WTC11 (cell line): ENCODE measurements around the gene NET1. TPM values are rescaled to one million over a fixed set of nuclear protein-coding genes. Genes with fewer than 3 reads are reported as not detected.

Experiments used
- ATAC-seq: fragments of 200-7000 bp; cut with Tn5 transposase; 2 replicates; pipeline ENCODE4 v1.10.0; 2021; ENCODE audit warnings: mild to moderate bottlenecking, moderate library complexity
- CTCF ChIA-PET: fragments of 300-600 bp; sonication (Branson Sonifier 250); formaldehyde crosslinking; loops from one replicate; lab custom pipeline; 2021; ENCODE audit warnings: antibody characterized with exemption; lab: Charles Lee
- POLR2A ChIA-PET: fragments of 350-600 bp; sonication (Branson Sonifier 250); formaldehyde crosslinking; loops from one replicate; lab custom pipeline; 2021; ENCODE audit warnings: antibody characterized with exemption; lab: Charles Lee
- DNase-seq: peaks from one replicate; pipeline ENCODE4 v3.0.0; 2021; ENCODE audit warnings: low spot score
- H3K27ac Mint-ChIP-seq: 2 replicates; pipeline ENCODE4 v1.8.0; 2021; ENCODE audit warnings: mixed read lengths
- H3K27me3 Mint-ChIP-seq: 2 replicates; pipeline ENCODE4 v1.8.0; 2021; ENCODE audit warnings: low read depth, mild to moderate bottlenecking, moderate library complexity, mixed read lengths
- H3K36me3 Mint-ChIP-seq: 2 replicates; pipeline ENCODE4 v1.8.0; 2021; ENCODE audit warnings: mixed read lengths
- H3K4me1 Mint-ChIP-seq: 2 replicates; pipeline ENCODE4 v1.8.0; 2022; ENCODE audit warnings: mixed read lengths
- H3K4me3 Mint-ChIP-seq: 2 replicates; pipeline ENCODE4 v1.8.0; 2021; ENCODE audit warnings: mild to moderate bottlenecking, moderate library complexity, mixed read lengths
- H3K9me3 Mint-ChIP-seq: 2 replicates; pipeline ENCODE4 v1.8.0; 2021; ENCODE audit warnings: mixed read lengths
- ARID4B ChIP-seq: sonication (generic); formaldehyde crosslinking; IDR thresholded peaks from 2 replicates; pipeline ENCODE4 v1.8.0; 2023; ENCODE audit warnings: missing genetic modification reagents, mild to moderate bottlenecking, borderline replicate concordance
- ATF2 ChIP-seq: sonication (generic); formaldehyde crosslinking; IDR thresholded peaks from 2 replicates; pipeline ENCODE4 v1.8.1; 2022; ENCODE audit warnings: low read depth, missing genetic modification reagents, borderline replicate concordance
- CBFB ChIP-seq: sonication (generic); formaldehyde crosslinking; IDR thresholded peaks from 2 replicates; pipeline ENCODE4 v1.8.1; 2022; ENCODE audit warnings: mild to moderate bottlenecking, low read depth, missing genetic modification reagents
- E2F4 ChIP-seq: sonication (generic); formaldehyde crosslinking; IDR thresholded peaks from 2 replicates; pipeline ENCODE4 v1.8.1; 2022; ENCODE audit warnings: low read depth, mild to moderate bottlenecking, moderate library complexity, missing genetic modification reagents, borderline replicate concordance
- ESRRA ChIP-seq: sonication (generic); formaldehyde crosslinking; IDR thresholded peaks from 2 replicates; pipeline ENCODE4 v1.8.1; 2022; ENCODE audit warnings: mild to moderate bottlenecking, missing genetic modification reagents, borderline replicate concordance
- FOXK1 ChIP-seq: sonication (generic); formaldehyde crosslinking; IDR thresholded peaks from 2 replicates; pipeline ENCODE4 v1.8.0; 2022; ENCODE audit warnings: mild to moderate bottlenecking, moderate library complexity, missing genetic modification reagents
- FOXP1 ChIP-seq: sonication (generic); formaldehyde crosslinking; IDR thresholded peaks from 2 replicates; pipeline ENCODE4 v1.8.0; 2022; ENCODE audit warnings: missing genetic modification reagents, mild to moderate bottlenecking, moderate library complexity, borderline replicate concordance
- GRHL2 ChIP-seq: fragments of 250-450 bp; sonication (Bioruptor Pico); IDR thresholded peaks from 2 replicates; pipeline ENCODE4 v1.8.0; 2022; ENCODE audit warnings: mild to moderate bottlenecking, moderate library complexity; ENCODE audit not compliant: insufficient replicate concordance, severe bottlenecking
- HMGA2 ChIP-seq: fragments of 250-450 bp; sonication (Bioruptor Pico); IDR thresholded peaks from 2 replicates; pipeline ENCODE4 v1.4.0; 2021; ENCODE audit warnings: mild to moderate bottlenecking, moderate library complexity
- JAZF1 ChIP-seq: fragments of 250-450 bp; sonication (Bioruptor Pico); IDR thresholded peaks from 2 replicates; pipeline ENCODE4 v1.9.0; 2021; ENCODE audit warnings: moderate library complexity, mild to moderate bottlenecking, inconsistent platforms
- KAT7 ChIP-seq: sonication (generic); formaldehyde crosslinking; IDR thresholded peaks from 2 replicates; pipeline ENCODE4 v1.8.1; 2023; ENCODE audit warnings: missing genetic modification reagents, mild to moderate bottlenecking, borderline replicate concordance
- MAX ChIP-seq: sonication (generic); formaldehyde crosslinking; IDR thresholded peaks from 2 replicates; pipeline ENCODE4 v1.8.0; 2022; ENCODE audit warnings: mild to moderate bottlenecking, missing genetic modification reagents
- MYBL2 ChIP-seq: sonication (generic); formaldehyde crosslinking; IDR thresholded peaks from 2 replicates; pipeline ENCODE4 v1.8.1; 2023; ENCODE audit warnings: mild to moderate bottlenecking, moderate library complexity, missing genetic modification reagents
- NR1H2 ChIP-seq: sonication (generic); formaldehyde crosslinking; IDR thresholded peaks from 2 replicates; pipeline ENCODE4 v1.9.0; 2021; ENCODE audit warnings: mild to moderate bottlenecking, moderate library complexity, missing genetic modification reagents
- OVOL2 ChIP-seq: fragments of 250-450 bp; sonication (Bioruptor Pico); IDR thresholded peaks from 2 replicates; pipeline ENCODE4 v1.9.0; 2021; ENCODE audit warnings: mild to moderate bottlenecking, borderline replicate concordance
- PRRX2 ChIP-seq: fragments of 250-450 bp; sonication (Bioruptor Pico); IDR thresholded peaks from 2 replicates; pipeline ENCODE4 v1.8.0; 2021; ENCODE audit warnings: mild to moderate bottlenecking
- SMAD4 ChIP-seq: sonication (generic); formaldehyde crosslinking; IDR thresholded peaks from 2 replicates; pipeline ENCODE4 v1.8.0; 2022; ENCODE audit warnings: mild to moderate bottlenecking, missing genetic modification reagents
- TEAD1 ChIP-seq: sonication (generic); formaldehyde crosslinking; IDR thresholded peaks from 2 replicates; pipeline ENCODE4 v1.8.0; 2022; ENCODE audit warnings: mild to moderate bottlenecking, missing genetic modification reagents
- TP53 ChIP-seq: sonication (generic); formaldehyde crosslinking; IDR thresholded peaks from 2 replicates; pipeline ENCODE4 v1.8.1; 2023; ENCODE audit warnings: mild to moderate bottlenecking, missing genetic modification reagents
- ZMAT4 ChIP-seq: fragments of 250-450 bp; sonication (Bioruptor Pico); IDR thresholded peaks from 2 replicates; pipeline ENCODE4 v1.9.0; 2021; ENCODE audit warnings: mild to moderate bottlenecking
- ZNF232 ChIP-seq: sonication (generic); formaldehyde crosslinking; IDR thresholded peaks from 2 replicates; pipeline ENCODE4 v1.8.0; 2022; ENCODE audit warnings: mild to moderate bottlenecking, missing genetic modification reagents
- ZNF396 ChIP-seq: fragments of 250-450 bp; sonication (Bioruptor Pico); IDR thresholded peaks from 2 replicates; pipeline ENCODE4 v1.8.0; 2021; ENCODE audit warnings: mild to moderate bottlenecking, moderate library complexity, borderline replicate concordance
- ZNF416 ChIP-seq: fragments of 250-450 bp; sonication (Bioruptor Pico); IDR thresholded peaks from 2 replicates; pipeline ENCODE4 v1.9.0; 2021; ENCODE audit warnings: mild to moderate bottlenecking, inconsistent platforms
- total RNA-seq: library from RNA; stranded (reverse); gene quantifications from 3 replicates; pipeline ENCODE4 v1.2.3, GENCODE V29; 2021

NET1 gene
- total RNA-seq, 1 experiment from 2014 or later, result 85.4 TPM

DNA sequence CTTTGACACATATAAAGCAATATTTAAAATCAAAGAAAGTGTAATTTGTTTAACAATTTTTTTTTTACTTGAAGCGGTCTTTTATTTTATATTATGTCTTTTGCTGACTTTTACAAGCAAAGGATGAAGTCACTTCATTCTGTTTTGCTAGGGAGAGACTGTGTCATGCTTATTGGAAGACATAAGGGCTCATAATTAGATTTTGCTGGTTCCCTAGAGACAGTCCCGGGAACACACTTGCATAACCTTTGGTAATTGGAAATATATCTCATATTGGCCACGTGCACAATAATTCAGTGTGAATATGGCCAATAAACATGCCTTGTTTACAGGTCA, 448 bp upstream of the NET1 start (continued):
- TF ChIP-seq E2F4 (no peak), HMGA2 (no peak), TP53 (CRISPR knock-in tag) (no peak)

GRCh38 chr10:5413012-5413938, 918 bp downstream of the NET1 start:
- CTCF ChIA-PET, result no interaction called here
- peaks cover 6% of the 10 kb centered on the region; the same call in 1 of the 2 replicates for H3K36me3 Mint-ChIP-seq
- DNase-seq (no peak), ATAC-seq (no peak)
- no peak overlapping the region for H3K27ac Mint-ChIP-seq
- POLR2A ChIA-PET, result no interaction called here
- peaks cover 23% of the 10 kb centered on the region for H3K9me3 Mint-ChIP-seq
- no peaks in the 10 kb centered on the region for H3K27me3 Mint-ChIP-seq
- TF ChIP-seq MAX (CRISPR knock-in tag), result no peak
- 0 out of 2 replicates have a peak, but pooled peaks have one; percentile 8 for TF ChIP-seq TEAD1
- no peak overlapping the region for H3K4me3 Mint-ChIP-seq
- peaks cover 6% of the 10 kb centered on the region; the same call in 1 of the 2 replicates for H3K4me1 Mint-ChIP-seq

GRCh38 chr10:5416981-5417380, 4.6 kb downstream of the NET1 start:
- CTCF ChIA-PET, result interaction anchor here (0.7 to 1.6 kb wide), 6 partner anchors 17 to 602 kb away, joined by 3 to 8 read pairs (median 3); no protein-coding TSS in a partner anchor
- peaks cover 15% of the 10 kb centered on the region for H3K9me3 Mint-ChIP-seq
- ATAC-seq, result peak; percentile 52
- peak; percentile 50 for DNase-seq
- H3K4me1 Mint-ChIP-seq, result peaks cover 14% of the 10 kb centered on the region
- POLR2A ChIA-PET, result interaction anchor here (0.7 kb wide), 1 partner anchor 10 kb away, joined by 4 read pairs; no protein-coding TSS in a partner anchor
- H3K27me3 Mint-ChIP-seq, result no peaks in the 10 kb centered on the region
- H3K36me3 Mint-ChIP-seq, result 0 out of 2 replicates have a peak, but pooled peaks cover 6% of the 10 kb centered on the region
- peak overlapping the region; percentile 75 for H3K27ac Mint-ChIP-seq
- H3K4me3 Mint-ChIP-seq, result peak overlapping the region; percentile 56
- no peak for TF ChIP-seq NR1H2
- no peak for TF ChIP-seq ZMAT4 (CRISPR knock-in tag)
- no peak for TF ChIP-seq ZNF396 (CRISPR knock-in tag)
- TF ChIP-seq KAT7 (CRISPR knock-in tag), result no peak
- TF ChIP-seq PRRX2 (CRISPR knock-in tag), result no peak
- no peak for TF ChIP-seq CBFB
- no peak for TF ChIP-seq ZNF232 (CRISPR knock-in tag)
- no peak for TF ChIP-seq ATF2 (CRISPR knock-in tag)
- TF ChIP-seq FOXK1 (CRISPR knock-in tag), result no peak
- TF ChIP-seq FOXP1 (CRISPR knock-in tag), result no peak
- no peak for TF ChIP-seq MYBL2
- no peak for TF ChIP-seq SMAD4 (CRISPR knock-in tag)
- TF ChIP-seq GRHL2 (CRISPR knock-in tag), result no peak
- no peak for TF ChIP-seq OVOL2 (CRISPR knock-in tag)
- no peak for TF ChIP-seq ZNF416 (CRISPR knock-in tag)
- no peak for TF ChIP-seq ESRRA
- no peak for TF ChIP-seq JAZF1 (CRISPR knock-in tag)
- TF ChIP-seq ARID4B (CRISPR knock-in tag), result no peak
